ENCODE results near the gene CCDC171. TPM values are rescaled to one million over a fixed set of nuclear protein-coding genes. Genes with fewer than 3 reads are reported as not detected.

The CCDC171 gene
- 75.1 TPM for total RNA-seq

GRCh38 chr9:15552636-15553527, at the start of gene CCDC171:
Gene CCDC171 (plus strand): TSS chr9:15553043. CDS start chr9:15564089, 11,046 bp downstream.

GRCh38 chr9:15510789-15511575, 41.9 kb upstream of the CCDC171 start, which contains the start of gene PSIP1:
Gene PSIP1 (minus strand): TSS chr9:15510970. CDS start chr9:15510188, 782 bp downstream.

Small RNAs within 50 kb of the gene (small RNA-seq; reads per million reads assigned to genes)
- not detected for gene AL513423.1 (ENCODE audit: low replicate concordance)
- gene HMGN2P16 (ENCODE audit: low replicate concordance), result not detected
- not detected for gene RN7SL98P (ENCODE audit: low replicate concordance)
- gene RNU6-14P (ENCODE audit: low replicate concordance), result not detected
- gene RNU6-246P (ENCODE audit: low replicate concordance), result not detected

Other genes starting within 250 kb of the CCDC171 start
- 11.3 TPM for gene TTC39B, start 245.8 kb upstream of the CCDC171 start, total RNA-seq
- gene SNAPC3, start 130.2 kb upstream of the CCDC171 start, total RNA-seq, result 132 TPM
- gene PSIP1, start 42.1 kb upstream of the CCDC171 start, total RNA-seq, result 187 TPM

All from parietal lobe (tissue), 2 donors.